Immature natural killer cell (primary cell): ENCODE data around the gene IGSF11. TPM values are rescaled to one million over a fixed set of nuclear protein-coding genes. Genes with fewer than 3 reads are reported as not detected.

ENCODE experiments used
- DNase-seq, 3 donors: peaks; one replicate each; pipeline ENCODE4 v3.0.0; 2022; ENCODE audit warnings: mixed read lengths in 1 of 3
- H3K27ac Mint-ChIP-seq, 6 donors: one replicate each; pipeline ENCODE4 v1.8.0; 2020; ENCODE audit warnings: mixed read lengths in 6 of 6, mild to moderate bottlenecking in 5 of 6, inconsistent platforms in 4 of 6, moderate library complexity in 3 of 6
- H3K27me3 Mint-ChIP-seq, 3 donors: one replicate each; pipeline ENCODE4 v1.8.0; 2020 to 2021; ENCODE audit warnings: low read depth in 3 of 3, mild to moderate bottlenecking in 3 of 3, mixed read lengths in 3 of 3, moderate library complexity in 3 of 3, inconsistent platforms in 1 of 3
- H3K36me3 Mint-ChIP-seq, 3 donors: one replicate each; pipeline ENCODE4 v1.8.0; 2020; ENCODE audit warnings: mixed read lengths in 3 of 3, inconsistent platforms in 2 of 3, mild to moderate bottlenecking in 2 of 3
- H3K4me1 Mint-ChIP-seq, 2 donors: one replicate each; pipeline ENCODE4 v1.8.0; 2020; ENCODE audit warnings: inconsistent platforms in 2 of 2, mild to moderate bottlenecking in 2 of 2, mixed read lengths in 2 of 2, moderate library complexity in 1 of 2
- H3K4me3 Mint-ChIP-seq, 5 donors: one replicate each; pipeline ENCODE4 v1.8.0; 2020; ENCODE audit warnings: mild to moderate bottlenecking in 5 of 5, mixed read lengths in 5 of 5, inconsistent platforms in 3 of 5, moderate library complexity in 3 of 5
- H3K9me3 Mint-ChIP-seq, 6 donors: one replicate each; pipeline ENCODE4 v1.8.0; 2020; ENCODE audit warnings: mild to moderate bottlenecking in 6 of 6, mixed read lengths in 6 of 6, inconsistent platforms in 4 of 6, moderate library complexity in 3 of 6
- polyA plus RNA-seq, 3 donors: library from polyadenylated mRNA; unstranded; fragments of 300-500 nt; fragmentation: Illumina TruSeq; gene quantifications; one replicate each; pipeline ENCODE4 v1.2.3, GENCODE V29; 2021

IGSF11 gene
- polyA plus RNA-seq, 3 donors from 2014 or later, result not detected

GRCh38 chr3:118960876-118961450, 73.7 kb downstream of the IGSF11 start:
- H3K36me3 Mint-ChIP-seq, result peaks cover 0 to 3% (median 0%) of the 10 kb centered on the region in 3 donors
- peaks cover 0 to 13% (median 0%) of the 10 kb centered on the region in 6 donors for H3K9me3 Mint-ChIP-seq
- no peak for DNase-seq
- peaks cover 0 to 6% of the 10 kb centered on the region in 2 donors for H3K4me1 Mint-ChIP-seq
- no peak overlapping the region for H3K27ac Mint-ChIP-seq
- H3K27me3 Mint-ChIP-seq, result peaks cover 0 to 2% (median 2%) of the 10 kb centered on the region in 3 donors
- no peak overlapping the region for H3K4me3 Mint-ChIP-seq

- Mint-ChIP-seq H3K9me3 (peaks cover 0 to 13% (median 0%) of the 10 kb centered on the region in 6 donors), H3K27me3 (peaks cover 0 to 2% (median 0%) of the 10 kb centered on the region in 3 donors), H3K4me1 (peaks cover 0 to 8% of the 10 kb centered on the region in 2 donors), H3K4me3 (no peak overlapping the region), H3K27ac (no peak overlapping the region), H3K36me3 (peaks cover 0 to 3% (median 0%) of the 10 kb centered on the region in 3 donors)
- DNase-seq, result no peak
These were observed 78.6 kb downstream of the IGSF11 start for GRCh38 chr3:118955914-118956556.

- H3K36me3 Mint-ChIP-seq, result no peaks in the 10 kb centered on the region
- no peak overlapping the region for H3K27ac Mint-ChIP-seq
- DNase-seq, result no peak
- H3K9me3 Mint-ChIP-seq, result no peaks in the 10 kb centered on the region
- no peak overlapping the region for H3K4me3 Mint-ChIP-seq
- peaks cover 8 to 18% of the 10 kb centered on the region in 2 donors for H3K4me1 Mint-ChIP-seq
- H3K27me3 Mint-ChIP-seq, result no peaks in the 10 kb centered on the region
These were observed 83.6 kb downstream of the IGSF11 start for GRCh38 chr3:118951089-118951488.

GRCh38 chr3:118949113-118949760, 85.4 kb downstream of the IGSF11 start:
- H3K27ac Mint-ChIP-seq, result peak overlapping the region in 2 of 6 donors; percentile 14 to 42
- H3K4me3 Mint-ChIP-seq, result peak overlapping the region in 1 of 5 donors; percentile 9
- no peaks in the 10 kb centered on the region for H3K36me3 Mint-ChIP-seq
- DNase-seq, result no peak
- H3K4me1 Mint-ChIP-seq, result peaks cover 8 to 15% of the 10 kb centered on the region in 2 donors
- H3K9me3 Mint-ChIP-seq, result no peaks in the 10 kb centered on the region
- H3K27me3 Mint-ChIP-seq, result peaks cover 0 to 2% (median 0%) of the 10 kb centered on the region in 3 donors

GRCh38 chr3:118948146-118948545, 86.5 kb downstream of the IGSF11 start:
- H3K36me3 Mint-ChIP-seq, result no peaks in the 10 kb centered on the region
- H3K27ac Mint-ChIP-seq, result no peak overlapping the region
- peaks cover 8 to 15% of the 10 kb centered on the region in 2 donors for H3K4me1 Mint-ChIP-seq
- H3K4me3 Mint-ChIP-seq, result no peak overlapping the region
- peaks cover 0 to 2% (median 0%) of the 10 kb centered on the region in 3 donors for H3K27me3 Mint-ChIP-seq
- no peak for DNase-seq
- no peaks in the 10 kb centered on the region for H3K9me3 Mint-ChIP-seq

- Mint-ChIP-seq H3K9me3 (no peaks in the 10 kb centered on the region), H3K36me3 (no peaks in the 10 kb centered on the region), H3K4me1 (peaks cover 8 to 15% of the 10 kb centered on the region in 2 donors), H3K4me3 (no peak overlapping the region), H3K27me3 (peaks cover 0 to 2% (median 0%) of the 10 kb centered on the region in 3 donors), H3K27ac (no peak overlapping the region)
- no peak for DNase-seq
These were observed 88.2 kb downstream of the IGSF11 start for GRCh38 chr3:118946449-118946848.

- Mint-ChIP-seq H3K9me3 (no peaks in the 10 kb centered on the region), H3K4me3 (no peak overlapping the region), H3K4me1 (peaks cover 8 to 15% of the 10 kb centered on the region in 2 donors), H3K27ac (no peak overlapping the region), H3K27me3 (peaks cover 0 to 2% (median 0%) of the 10 kb centered on the region in 3 donors), H3K36me3 (no peaks in the 10 kb centered on the region)
- DNase-seq, result no peak
These were observed 88.8 kb downstream of the IGSF11 start for GRCh38 chr3:118945834-118946233.

GRCh38 chr3:118943597-118943996, 91.0 kb downstream of the IGSF11 start:
- no peak overlapping the region for H3K4me3 Mint-ChIP-seq
- H3K27ac Mint-ChIP-seq, result no peak overlapping the region
- H3K9me3 Mint-ChIP-seq, result no peaks in the 10 kb centered on the region
- H3K27me3 Mint-ChIP-seq, result peaks cover 0 to 3% (median 3%) of the 10 kb centered on the region in 3 donors
- H3K36me3 Mint-ChIP-seq, result no peaks in the 10 kb centered on the region
- peaks cover 0 to 7% of the 10 kb centered on the region in 2 donors for H3K4me1 Mint-ChIP-seq
- DNase-seq, result no peak

- H3K9me3 Mint-ChIP-seq, result no peaks in the 10 kb centered on the region
- no peak overlapping the region for H3K4me3 Mint-ChIP-seq
- no peaks in the 10 kb centered on the region for H3K36me3 Mint-ChIP-seq
- peaks cover 0 to 6% (median 3%) of the 10 kb centered on the region in 3 donors for H3K27me3 Mint-ChIP-seq
- H3K27ac Mint-ChIP-seq, result no peak overlapping the region
- DNase-seq, result no peak
- H3K4me1 Mint-ChIP-seq, result no peaks in the 10 kb centered on the region
These were observed 92.0 kb downstream of the IGSF11 start for GRCh38 chr3:118942671-118943070.

GRCh38 chr3:118942195-118942594, 92.5 kb downstream of the IGSF11 start:
- no peaks in the 10 kb centered on the region for H3K4me1 Mint-ChIP-seq
- H3K36me3 Mint-ChIP-seq, result no peaks in the 10 kb centered on the region
- no peak overlapping the region for H3K27ac Mint-ChIP-seq
- no peaks in the 10 kb centered on the region for H3K9me3 Mint-ChIP-seq
- DNase-seq, result no peak
- peaks cover 0 to 6% (median 3%) of the 10 kb centered on the region in 3 donors for H3K27me3 Mint-ChIP-seq
- no peak overlapping the region for H3K4me3 Mint-ChIP-seq

- H3K27ac Mint-ChIP-seq, result no peak overlapping the region
- H3K9me3 Mint-ChIP-seq, result no peaks in the 10 kb centered on the region
- no peaks in the 10 kb centered on the region for H3K36me3 Mint-ChIP-seq
- no peaks in the 10 kb centered on the region for H3K4me1 Mint-ChIP-seq
- peaks cover 0 to 6% (median 3%) of the 10 kb centered on the region in 3 donors for H3K27me3 Mint-ChIP-seq
- DNase-seq, result no peak
- no peak overlapping the region for H3K4me3 Mint-ChIP-seq
These were observed 93.4 kb downstream of the IGSF11 start for GRCh38 chr3:118941236-118941635.

- Mint-ChIP-seq H3K4me3 (no peak overlapping the region), H3K27ac (no peak overlapping the region), H3K9me3 (no peaks in the 10 kb centered on the region), H3K4me1 (no peaks in the 10 kb centered on the region), H3K27me3 (peaks cover 0 to 5% (median 5%) of the 10 kb centered on the region in 3 donors), H3K36me3 (no peaks in the 10 kb centered on the region)
- DNase-seq, result no peak
These were observed 96.3 kb downstream of the IGSF11 start for GRCh38 chr3:118938183-118938961.

GRCh38 chr3:118936811-118937210, 97.8 kb downstream of the IGSF11 start:
- Mint-ChIP-seq H3K9me3 (no peaks in the 10 kb centered on the region), H3K4me3 (no peak overlapping the region), H3K36me3 (no peaks in the 10 kb centered on the region), H3K4me1 (no peaks in the 10 kb centered on the region), H3K27ac (no peak overlapping the region), H3K27me3 (peaks cover 0 to 9% (median 5%) of the 10 kb centered on the region in 3 donors)
- no peak for DNase-seq
